Thymus (tissue), 11 donors: ENCODE data around the gene GPR107. TPM values are rescaled to one million over a fixed set of nuclear protein-coding genes. Genes with fewer than 3 reads are reported as not detected.

Experiments used
- DNase-seq, 9 donors: peaks; one replicate each; pipeline ENCODE4 v3.0.0-alpha.2; 2013; ENCODE audit warnings: low spot score in 9 of 9, low read depth in 6 of 9, missing footprints in 1 of 9
- H3K27ac ChIP-seq, 2 donors: one replicate each; pipeline ENCODE4 v1.5.1; 2013; ENCODE audit warnings: control low read depth in 1 of 2, low read depth in 1 of 2, low read length in 1 of 2, mild to moderate bottlenecking in 1 of 2, moderate library complexity in 1 of 2
- H3K27me3 ChIP-seq, 2 donors: one replicate each; pipeline ENCODE4 v1.5.1; 2013; ENCODE audit warnings: low read length in 1 of 2; ENCODE audit not compliant: control insufficient read depth in 2 of 2, insufficient read depth in 1 of 2
- H3K36me3 ChIP-seq, 2 donors: one replicate each; pipeline ENCODE4 v1.5.1; 2013; ENCODE audit warnings: low read length in 1 of 2, mild to moderate bottlenecking in 1 of 2, moderate library complexity in 1 of 2; ENCODE audit not compliant: control insufficient read depth in 2 of 2, insufficient read depth in 2 of 2
- H3K4me1 ChIP-seq, 2 donors: one replicate each; pipeline ENCODE4 v1.5.1; 2013; ENCODE audit warnings: low read length in 2 of 2; ENCODE audit not compliant: control insufficient read depth in 2 of 2, insufficient read depth in 2 of 2
- H3K4me3 ChIP-seq, 2 donors: one replicate each; pipeline ENCODE4 v1.5.1; 2013; ENCODE audit warnings: low read length in 2 of 2, control low read depth in 1 of 2, mild to moderate bottlenecking in 1 of 2
- H3K9me3 ChIP-seq, 2 donors: one replicate each; pipeline ENCODE4 v1.5.1; 2013; ENCODE audit warnings: low read length in 1 of 2, mild to moderate bottlenecking in 1 of 2; ENCODE audit not compliant: control insufficient read depth in 2 of 2, insufficient read depth in 1 of 2
- whole genome bisulfite sequencing: extraction: QIAGEN DNeasy Blood & Tissue Kit; methylation state at CpG from one replicate; pipeline ENCODE4 v1.1.7; 2013; 5-methylcytosine and 5-hydroxymethylcytosine counted together
- polyA plus RNA-seq: library from polyadenylated mRNA; stranded (reverse); fragments of 200-250 nt; gene quantifications from one replicate; pipeline ENCODE4 v1.2.3, GENCODE V29; 2013
- total RNA-seq: library from RNA; stranded (reverse); fragments of 120-200 nt; gene quantifications from one replicate; pipeline ENCODE4 v1.2.4, GENCODE V29; 2013
- donor health status: healthy.

Gene GPR107
- total and polyA plus RNA-seq, 2 donors: 8.5 to 10.7 TPM

DNA sequence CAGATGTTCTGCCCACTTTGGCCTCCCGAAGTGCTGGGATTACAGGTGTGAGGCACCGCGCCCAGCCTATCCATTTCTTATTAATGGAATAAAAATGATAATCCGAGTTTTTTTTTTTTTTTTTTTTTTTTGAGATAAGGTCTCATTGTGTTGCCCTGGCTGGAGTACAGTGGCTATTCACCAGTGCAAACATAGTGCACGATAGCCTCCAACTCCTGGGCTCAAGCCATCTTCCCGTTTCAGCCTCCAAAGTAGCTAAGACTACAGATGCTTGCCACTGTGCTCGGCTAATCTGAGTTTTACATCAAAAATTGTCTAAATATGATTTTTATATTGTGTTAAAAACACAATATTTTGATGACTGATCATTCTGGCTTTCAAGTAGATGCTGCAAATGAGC is 6.6 kb downstream of the GPR107 start:
- H3K4me1 ChIP-seq: no peaks in the 10 kb centered on the region
- WGBS: 95% methylated on average over 7 of the region's 7 CpGs
- H3K9me3 ChIP-seq: no peaks in the 10 kb centered on the region
- H3K27ac ChIP-seq: no peak overlapping the region
- DNase-seq: no peak
- H3K36me3 ChIP-seq: peaks cover 3 to 25% of the 10 kb centered on the region in 2 donors
- H3K27me3 ChIP-seq: no peaks in the 10 kb centered on the region
- no peak overlapping the region for H3K4me3 ChIP-seq

DNA sequence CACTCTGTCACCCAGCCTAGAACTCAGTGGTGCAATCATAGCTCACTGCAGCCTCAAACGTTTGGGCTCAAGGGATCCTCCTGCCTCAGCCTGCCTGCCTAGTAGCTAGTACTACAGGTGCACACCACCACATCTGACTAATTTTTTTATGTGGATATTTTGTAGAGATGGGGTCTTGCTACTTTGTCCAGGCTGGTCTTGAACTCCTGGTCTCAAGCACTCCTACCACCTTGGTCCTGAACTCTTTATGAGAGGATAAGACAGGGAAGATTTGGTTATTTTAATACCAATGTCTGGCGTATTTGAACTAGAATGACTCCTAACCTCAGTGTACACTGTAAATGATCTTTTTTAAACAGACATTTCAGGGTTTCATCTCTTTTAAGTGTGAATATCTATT is 9.0 kb downstream of the GPR107 start:
- peaks cover under 1 to 2% of the 10 kb centered on the region in 2 donors for H3K4me1 ChIP-seq
- DNase-seq: no peak
- WGBS: 96% methylated on average over 2 of the region's 2 CpGs

DNA sequence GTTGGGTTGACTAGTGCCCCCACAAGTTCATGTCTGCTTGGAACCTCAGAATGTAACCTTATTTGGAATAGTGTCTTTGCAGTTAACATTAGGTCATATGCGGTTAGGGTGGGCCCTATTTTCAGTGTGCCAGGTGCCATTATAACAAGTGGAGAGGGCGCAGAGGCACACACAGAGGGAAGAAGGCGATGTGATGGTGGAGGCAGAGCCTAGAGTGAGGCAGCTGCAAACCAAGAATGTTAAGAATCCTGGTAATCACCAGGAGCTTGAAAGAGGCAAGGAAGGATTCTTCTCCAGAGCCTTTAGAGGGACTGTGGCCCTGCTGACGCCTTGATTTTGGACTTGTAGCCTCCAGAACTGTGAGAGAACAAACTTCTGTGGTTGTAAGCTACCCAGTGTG is 10.9 kb downstream of the GPR107 start:
- Histone ChIP-seq H3K4me3 (no peak overlapping the region), H3K27ac (no peak overlapping the region), H3K9me3 (no peaks in the 10 kb centered on the region), H3K4me1 (peaks cover 10 to 14% of the 10 kb centered on the region in 2 donors), H3K36me3 (peaks cover 0 to 16% of the 10 kb centered on the region in 2 donors), H3K27me3 (no peaks in the 10 kb centered on the region)
- WGBS: 97% methylated on average over 4 of the region's 4 CpGs
- no peak for DNase-seq

More for the DNA sequence above, 9.0 kb downstream of the GPR107 start:
- Histone ChIP-seq H3K27ac (no peak overlapping the region), H3K4me3 (no peak overlapping the region), H3K9me3 (no peaks in the 10 kb centered on the region), H3K27me3 (no peaks in the 10 kb centered on the region), H3K36me3 (peaks cover 3 to 26% of the 10 kb centered on the region in 2 donors)

DNA sequence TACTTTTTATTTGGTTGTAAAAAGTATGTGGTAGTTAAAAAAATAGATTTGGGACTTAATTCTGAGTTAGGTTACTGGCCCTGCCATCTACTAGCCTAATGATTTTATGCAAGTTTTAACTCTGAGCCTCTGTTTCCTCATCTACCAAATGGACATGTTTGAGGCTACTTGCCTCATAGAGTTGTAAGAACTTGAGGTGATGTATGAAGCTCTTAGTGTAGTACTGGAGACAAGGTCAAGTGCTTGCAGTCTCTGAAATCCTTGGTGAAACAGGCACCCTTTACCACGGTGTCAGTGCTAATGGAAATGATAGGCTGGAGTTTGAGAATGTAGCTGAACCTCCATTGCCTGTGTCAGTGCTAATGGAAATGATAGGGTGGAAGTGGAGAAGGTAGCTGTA is 15.3 kb downstream of the GPR107 start:
- WGBS: 98% methylated on average over 1 of the region's 1 CpG
- peaks cover 10 to 25% of the 10 kb centered on the region in 2 donors for H3K4me1 ChIP-seq
- no peaks in the 10 kb centered on the region for H3K9me3 ChIP-seq
- H3K4me3 ChIP-seq: no peak overlapping the region
- peak overlapping the region; percentile 37 to 57 for H3K27ac ChIP-seq
- DNase-seq: no peak
- H3K27me3 ChIP-seq: no peaks in the 10 kb centered on the region
- peaks cover 3 to 10% of the 10 kb centered on the region in 2 donors for H3K36me3 ChIP-seq

DNA sequence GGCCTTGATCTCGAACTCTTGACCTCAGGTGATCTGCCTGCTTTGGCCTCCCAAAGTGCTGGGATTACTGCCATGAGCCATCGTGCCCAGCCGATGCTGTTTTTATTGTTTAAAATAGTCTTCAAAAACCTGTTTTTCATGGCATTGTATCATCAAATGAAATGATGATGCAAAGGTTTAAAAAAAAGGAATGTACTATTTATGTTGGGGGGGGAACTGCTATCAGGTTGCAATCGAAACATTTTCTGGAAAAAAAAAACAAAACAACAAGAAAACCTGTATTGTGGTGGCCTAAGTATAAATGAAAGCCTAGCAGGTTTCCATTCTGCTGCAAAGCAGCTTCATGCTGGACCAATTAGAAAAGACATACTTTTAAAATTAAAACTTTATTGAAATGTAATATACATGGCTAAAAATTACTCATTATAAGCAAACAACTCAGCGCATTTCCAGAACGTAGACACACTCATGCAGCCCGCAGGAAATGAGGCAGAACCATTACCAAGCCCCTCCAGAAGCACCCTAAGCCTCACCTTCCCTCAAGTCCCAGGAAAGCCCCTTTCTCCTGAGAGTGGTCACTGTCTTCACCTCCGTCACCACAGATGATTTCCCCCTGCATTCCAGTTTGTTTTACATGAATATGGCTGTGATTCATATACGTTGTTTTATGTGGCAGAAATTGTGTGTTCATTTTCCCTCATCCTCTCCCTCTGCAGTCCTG is 19.0 kb downstream of the GPR107 start:
- no peak for DNase-seq
- H3K9me3 ChIP-seq: no peaks in the 10 kb centered on the region
- WGBS: 91% methylated on average over 9 of the region's 9 CpGs
- H3K4me1 ChIP-seq: peaks cover 12 to 31% of the 10 kb centered on the region in 2 donors
- H3K27ac ChIP-seq: peak overlapping the region; percentile 60 to 70
- no peaks in the 10 kb centered on the region for H3K27me3 ChIP-seq
- no peak overlapping the region for H3K4me3 ChIP-seq
- peaks cover 15 to 26% of the 10 kb centered on the region in 2 donors for H3K36me3 ChIP-seq

DNA sequence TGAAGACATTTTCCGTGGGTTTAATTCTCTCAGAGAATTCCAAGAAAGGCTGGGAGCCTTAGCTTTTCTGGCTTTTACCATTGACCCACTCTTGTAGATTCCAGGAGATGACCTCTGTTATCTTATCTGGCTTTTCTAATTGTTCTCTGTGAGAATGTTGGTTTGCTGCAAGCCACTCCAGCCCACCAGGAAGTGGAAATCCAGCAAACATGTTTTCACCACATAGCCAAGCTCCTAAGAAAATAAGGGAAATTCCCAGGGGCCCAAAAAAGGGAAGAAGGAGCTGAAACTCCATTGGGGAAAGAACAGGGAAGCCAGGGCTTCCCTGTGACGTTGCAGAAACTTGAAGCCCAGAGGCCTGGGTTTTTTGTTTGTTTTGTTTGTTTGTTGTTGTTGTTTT is 19.7 kb downstream of the GPR107 start:
- H3K4me1 ChIP-seq: peaks cover 7 to 26% of the 10 kb centered on the region in 2 donors
- no peak for DNase-seq
- 89% methylated on average over 2 of the region's 2 CpGs for WGBS

DNA sequence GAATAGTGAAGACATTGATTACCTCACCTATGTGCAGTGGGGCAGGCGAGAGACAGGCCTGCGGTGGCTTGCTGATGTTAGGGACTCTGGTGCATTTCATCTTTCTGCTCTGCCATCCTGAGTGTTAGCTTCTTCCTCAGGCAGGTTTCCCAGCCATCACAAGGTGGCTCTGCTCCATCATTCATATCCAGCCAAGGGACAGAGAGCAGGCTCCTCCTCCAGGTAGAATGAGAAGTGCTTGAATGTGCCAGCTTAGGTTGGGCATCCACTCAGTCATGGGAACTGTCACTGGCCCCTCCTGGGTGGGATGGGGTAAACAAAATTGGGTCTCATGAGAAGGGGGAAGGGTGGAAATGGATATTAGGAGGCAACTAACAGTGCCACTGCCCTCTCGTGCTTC is 24.8 kb downstream of the GPR107 start:
- Histone ChIP-seq H3K27me3 (no peaks in the 10 kb centered on the region), H3K27ac (no peak overlapping the region), H3K36me3 (peaks cover 44 to 60% of the 10 kb centered on the region in 2 donors), H3K9me3 (no peaks in the 10 kb centered on the region), H3K4me1 (peaks cover 2 to 9% of the 10 kb centered on the region in 2 donors), H3K4me3 (no peak overlapping the region)
- WGBS: 98% methylated on average over 3 of the region's 3 CpGs
- DNase-seq: no peak

More for the DNA sequence above, 19.7 kb downstream of the GPR107 start:
- H3K27ac ChIP-seq: peak overlapping the region in 1 of 2 donors; percentile 70
- H3K36me3 ChIP-seq: peaks cover 19 to 31% of the 10 kb centered on the region in 2 donors
- H3K9me3 ChIP-seq: no peaks in the 10 kb centered on the region
- H3K4me3 ChIP-seq: no peak overlapping the region
- H3K27me3 ChIP-seq: no peaks in the 10 kb centered on the region

DNA sequence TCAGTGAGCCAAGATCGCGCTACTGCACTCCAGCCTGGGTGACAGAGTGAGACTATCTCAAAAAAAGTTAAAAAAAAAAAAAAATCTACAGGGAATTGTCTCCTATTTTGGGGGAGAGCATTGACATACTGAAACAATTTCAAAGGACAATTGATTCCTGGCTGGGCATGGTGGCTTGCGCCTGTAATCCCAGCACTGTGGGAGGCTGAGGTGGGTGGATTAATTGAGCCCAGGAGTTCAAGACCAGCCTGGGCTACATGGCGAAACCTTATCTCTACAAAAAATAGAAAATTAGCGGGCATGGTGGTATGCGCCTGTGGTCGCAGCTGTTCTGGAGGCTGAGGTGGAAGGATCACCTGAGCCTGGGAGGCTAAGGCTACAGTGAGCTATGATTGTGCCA is 30.6 kb downstream of the GPR107 start:
- Histone ChIP-seq H3K27me3 (no peaks in the 10 kb centered on the region), H3K36me3 (peaks cover 32 to 65% of the 10 kb centered on the region in 2 donors), H3K27ac (no peak overlapping the region), H3K4me1 (no peaks in the 10 kb centered on the region), H3K4me3 (no peak overlapping the region), H3K9me3 (no peaks in the 10 kb centered on the region)
- no peak for DNase-seq
- WGBS: 91% methylated on average over 7 of the region's 7 CpGs

DNA sequence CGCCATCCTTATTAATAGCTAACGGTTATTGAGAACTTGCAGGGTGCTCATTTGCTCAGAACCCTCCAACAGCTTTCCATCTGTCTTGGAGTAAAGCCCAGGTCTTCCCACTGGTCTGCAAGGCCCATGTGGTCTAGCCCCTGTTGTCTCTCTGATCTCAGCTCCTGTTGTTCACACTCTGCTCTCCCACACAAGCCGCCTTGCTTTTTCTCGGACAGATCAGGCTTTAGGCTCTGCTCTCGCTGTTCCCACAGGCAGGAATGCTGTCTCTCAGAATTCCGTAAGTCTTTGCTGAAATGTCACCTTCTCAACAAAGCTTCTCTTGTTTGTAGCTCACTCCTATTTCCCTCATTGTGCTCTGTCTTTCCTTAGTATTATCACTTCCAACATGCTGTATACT is 34.3 kb downstream of the GPR107 start:
- H3K27me3 ChIP-seq: no peaks in the 10 kb centered on the region
- DNase-seq: no peak
- peaks cover 0 to 4% of the 10 kb centered on the region in 2 donors for H3K4me1 ChIP-seq
- peaks cover 27 to 62% of the 10 kb centered on the region in 2 donors for H3K36me3 ChIP-seq
- WGBS: 98% methylated on average over 6 of the region's 6 CpGs
- H3K9me3 ChIP-seq: no peaks in the 10 kb centered on the region
- no peak overlapping the region for H3K27ac ChIP-seq
- H3K4me3 ChIP-seq: no peak overlapping the region
